BLaER1 (cell line): Measurements from ENCODE around the gene ITGB5.
A peak's percentile ranks its signal among the peaks of the same experiment; 100 is the strongest.

ENCODE experiments used
- H3K27ac ChIP-seq: shearing (Covaris generic); formaldehyde crosslinking; 2 replicates; pipeline ENCODE4 v1.8.1; 2022
- H3K27me3 ChIP-seq: shearing (Covaris generic); formaldehyde crosslinking; 2 replicates; pipeline ENCODE4 v1.8.1; 2022
- H3K36me3 ChIP-seq: shearing (Covaris generic); formaldehyde crosslinking; 2 replicates; pipeline ENCODE4 v1.8.1; 2022
- H3K4me1 ChIP-seq: shearing (Covaris generic); formaldehyde crosslinking; 2 replicates; pipeline ENCODE4 v1.8.1; 2022
- H3K4me2 ChIP-seq: shearing (Covaris generic); formaldehyde crosslinking; 2 replicates; pipeline ENCODE4 v1.8.1; 2022
- H3K4me3 ChIP-seq: shearing (Covaris generic); formaldehyde crosslinking; 2 replicates; pipeline ENCODE4 v1.8.1; 2022
- H3K9ac ChIP-seq: shearing (Covaris generic); formaldehyde crosslinking; 2 replicates; pipeline ENCODE4 v1.8.1; 2022
- H3K9me3 ChIP-seq: shearing (Covaris generic); formaldehyde crosslinking; 2 replicates; pipeline ENCODE4 v1.8.1; 2022
- H4K20me1 ChIP-seq: shearing (Covaris generic); formaldehyde crosslinking; 2 replicates; pipeline ENCODE4 v1.8.1; 2022
- Cebpa-rat ChIP-seq: shearing (Covaris generic); IDR thresholded peaks from 2 replicates; pipeline ENCODE4 v1.8.1; 2022

ITGB5 gene

DNA sequence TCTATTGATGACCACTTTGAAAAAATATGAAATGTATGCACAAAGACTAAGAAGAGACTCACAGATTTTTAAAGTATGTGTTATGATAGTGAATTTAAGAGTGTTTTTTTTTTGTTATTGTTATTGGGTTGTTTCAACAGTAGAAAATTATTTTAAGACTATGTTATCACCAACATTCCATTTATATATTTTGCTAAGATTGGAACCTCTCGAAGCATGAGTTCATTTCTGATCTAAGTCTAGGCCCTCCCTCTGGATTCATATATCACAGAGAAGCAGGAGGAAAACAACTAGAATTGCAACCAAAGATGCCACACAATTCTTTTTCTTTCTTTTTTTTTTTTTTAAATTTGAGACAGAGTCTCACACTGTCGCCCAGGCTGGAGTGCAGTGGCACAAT lies 46.8 kb downstream of the ITGB5 start:
- peaks cover 7% of the 10 kb centered on the region for H3K4me1 ChIP-seq
- H4K20me1 ChIP-seq, result no peaks in the 10 kb centered on the region
- no peak for TF ChIP-seq Cebpa-rat
- H3K36me3 ChIP-seq, result no peaks in the 10 kb centered on the region
- no peaks in the 10 kb centered on the region for H3K9me3 ChIP-seq
- peaks cover 6% of the 10 kb centered on the region; the same call in 1 of the 2 replicates for H3K27me3 ChIP-seq
- H3K4me3 ChIP-seq, result no peak overlapping the region
- H3K9ac ChIP-seq, result no peak overlapping the region
- H3K27ac ChIP-seq, result no peak overlapping the region
- no peak overlapping the region for H3K4me2 ChIP-seq

DNA sequence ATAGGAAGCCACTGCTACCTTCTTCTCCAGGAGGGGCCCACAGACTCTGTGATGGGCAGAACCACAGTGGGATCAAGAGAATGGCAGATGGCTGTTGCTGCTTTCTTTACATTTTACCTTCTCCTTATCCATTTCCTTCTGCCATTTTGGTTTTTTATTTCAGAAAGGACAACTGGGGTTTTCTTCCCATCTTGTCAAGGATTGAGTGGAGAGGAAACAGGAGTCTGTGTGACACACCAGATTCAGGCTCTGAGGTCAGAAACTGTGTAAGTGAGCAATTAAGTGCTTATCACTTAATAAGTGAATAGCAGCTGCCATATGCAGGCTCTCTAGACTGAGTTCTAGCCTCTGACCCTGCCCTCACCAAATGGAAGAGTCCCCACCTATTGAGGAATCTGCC lies 47.3 kb downstream of the ITGB5 start:
- no peak overlapping the region for H3K4me2 ChIP-seq
- H3K27me3 ChIP-seq, result peaks cover 10% of the 10 kb centered on the region; the same call in 1 of the 2 replicates

DNA sequence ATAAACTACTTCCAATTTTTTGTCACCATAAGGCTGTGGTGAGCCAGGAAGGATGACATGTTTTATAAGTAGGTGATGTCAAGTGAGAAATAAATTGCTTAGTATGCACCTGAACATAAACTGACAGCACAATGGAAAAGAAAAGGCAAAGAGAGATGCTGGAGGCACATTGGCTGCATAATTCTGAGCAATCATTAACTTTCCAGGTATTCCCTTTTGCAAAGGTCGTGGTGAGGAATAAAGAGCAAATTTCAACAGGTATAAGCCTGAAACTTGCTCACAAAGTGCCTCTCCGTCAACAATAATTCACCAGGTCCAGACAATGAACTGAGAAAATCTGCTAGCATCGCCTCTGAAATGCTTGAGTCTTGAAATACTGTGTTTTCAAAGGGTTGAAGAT lies 48.2 kb downstream of the ITGB5 start:
- no peak overlapping the region for H3K9ac ChIP-seq
- no peaks in the 10 kb centered on the region for H3K36me3 ChIP-seq
- H4K20me1 ChIP-seq, result no peaks in the 10 kb centered on the region
- no peaks in the 10 kb centered on the region for H3K9me3 ChIP-seq
- H3K27ac ChIP-seq, result no peak overlapping the region
- no peak for TF ChIP-seq Cebpa-rat
- H3K4me2 ChIP-seq, result no peak overlapping the region
- H3K4me3 ChIP-seq, result no peak overlapping the region
- H3K27me3 ChIP-seq, result peaks cover 13% of the 10 kb centered on the region; the same call in 1 of the 2 replicates
- H3K4me1 ChIP-seq, result peaks cover 15% of the 10 kb centered on the region

More for the DNA sequence above, 47.3 kb downstream of the ITGB5 start:
- no peak for TF ChIP-seq Cebpa-rat
- no peak overlapping the region for H3K4me3 ChIP-seq
- peaks cover 12% of the 10 kb centered on the region for H3K4me1 ChIP-seq
- no peaks in the 10 kb centered on the region for H3K9me3 ChIP-seq
- H3K27ac ChIP-seq, result no peak overlapping the region
- no peaks in the 10 kb centered on the region for H3K36me3 ChIP-seq
- no peak overlapping the region for H3K9ac ChIP-seq
- no peaks in the 10 kb centered on the region for H4K20me1 ChIP-seq

DNA sequence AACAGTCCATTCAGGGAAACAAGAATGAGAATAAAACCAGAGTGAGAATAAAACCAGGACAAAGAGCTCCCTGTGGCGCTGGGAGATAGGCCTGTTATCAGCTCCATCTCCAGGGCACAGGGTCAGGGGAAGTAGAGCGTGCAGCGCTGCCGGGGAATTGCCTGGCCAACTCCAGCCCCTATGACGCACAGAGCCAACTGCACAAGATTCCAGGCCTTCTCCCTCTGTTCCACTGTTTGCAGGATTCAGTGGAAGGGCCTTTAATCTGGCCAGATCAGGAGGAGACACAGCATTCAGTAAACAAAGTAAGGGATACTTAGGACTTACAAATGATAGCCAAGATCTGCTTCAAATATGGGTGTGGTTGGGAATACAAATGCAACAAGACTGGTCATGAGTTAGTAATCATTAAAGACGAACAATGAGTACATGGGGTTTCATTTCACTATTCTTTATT lies 49.4 kb downstream of the ITGB5 start:
- no peaks in the 10 kb centered on the region for H3K36me3 ChIP-seq
- no peak overlapping the region for H3K27ac ChIP-seq

DNA sequence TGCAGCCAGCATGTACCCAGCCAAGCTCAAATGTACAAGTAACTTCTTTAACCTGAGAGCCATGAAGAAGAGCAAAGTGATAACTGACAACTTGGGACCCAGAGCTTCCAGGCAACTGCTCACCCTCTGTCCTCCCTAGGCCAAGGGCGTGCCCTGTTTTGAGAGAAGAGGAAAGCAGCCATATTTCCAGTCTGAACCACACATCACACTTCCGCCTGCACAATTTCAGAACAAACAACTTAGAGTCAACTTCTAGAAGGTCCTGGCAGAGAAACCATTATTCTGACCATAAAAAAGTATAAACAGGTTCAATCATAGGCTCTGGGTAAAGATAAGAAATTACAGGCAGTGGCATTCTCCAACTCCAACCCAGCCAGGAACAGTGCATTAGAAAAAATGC lies 50.1 kb downstream of the ITGB5 start:
- Histone ChIP-seq H3K9me3 (no peaks in the 10 kb centered on the region), H3K27me3 (peaks cover 13% of the 10 kb centered on the region; the same call in 1 of the 2 replicates), H4K20me1 (no peaks in the 10 kb centered on the region), H3K9ac (no peak overlapping the region), H3K4me2 (no peak overlapping the region), H3K36me3 (no peaks in the 10 kb centered on the region), H3K4me3 (no peak overlapping the region), H3K27ac (no peak overlapping the region), H3K4me1 (peaks cover 15% of the 10 kb centered on the region)
- no peak for TF ChIP-seq Cebpa-rat

More for the DNA sequence above, 49.4 kb downstream of the ITGB5 start:
- H3K27me3 ChIP-seq, result peaks cover 13% of the 10 kb centered on the region; the same call in 1 of the 2 replicates
- no peaks in the 10 kb centered on the region for H3K9me3 ChIP-seq
- H4K20me1 ChIP-seq, result no peaks in the 10 kb centered on the region
- no peak for TF ChIP-seq Cebpa-rat
- no peak overlapping the region for H3K9ac ChIP-seq
- H3K4me1 ChIP-seq, result peaks cover 15% of the 10 kb centered on the region
- no peak overlapping the region for H3K4me2 ChIP-seq
- no peak overlapping the region for H3K4me3 ChIP-seq

DNA sequence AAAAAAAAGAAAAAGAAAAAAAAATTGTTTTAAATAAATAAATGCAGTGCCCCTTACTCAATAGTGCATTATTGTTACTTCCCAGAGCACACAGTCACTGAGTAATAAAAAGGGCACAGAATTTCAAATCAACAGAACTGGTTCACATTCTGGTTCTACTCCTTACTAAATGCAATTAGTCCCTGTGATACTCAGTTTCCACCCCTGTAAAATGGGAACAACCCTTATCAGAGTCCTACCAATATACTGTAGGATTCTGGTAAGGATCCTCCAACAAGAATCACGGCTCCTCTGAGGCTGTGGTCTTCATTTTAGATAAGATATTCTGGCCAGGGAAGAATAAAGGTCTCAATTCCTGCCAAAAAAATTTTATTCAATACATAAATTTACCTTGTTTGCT lies 50.7 kb downstream of the ITGB5 start:
- Histone ChIP-seq H3K27me3 (peaks cover 13% of the 10 kb centered on the region; the same call in 1 of the 2 replicates), H3K27ac (no peak overlapping the region), H3K4me2 (no peak overlapping the region), H3K4me3 (no peak overlapping the region), H3K36me3 (no peaks in the 10 kb centered on the region), H3K9ac (no peak overlapping the region), H3K4me1 (peaks cover 15% of the 10 kb centered on the region), H4K20me1 (no peaks in the 10 kb centered on the region), H3K9me3 (no peaks in the 10 kb centered on the region)
- no peak for TF ChIP-seq Cebpa-rat

DNA sequence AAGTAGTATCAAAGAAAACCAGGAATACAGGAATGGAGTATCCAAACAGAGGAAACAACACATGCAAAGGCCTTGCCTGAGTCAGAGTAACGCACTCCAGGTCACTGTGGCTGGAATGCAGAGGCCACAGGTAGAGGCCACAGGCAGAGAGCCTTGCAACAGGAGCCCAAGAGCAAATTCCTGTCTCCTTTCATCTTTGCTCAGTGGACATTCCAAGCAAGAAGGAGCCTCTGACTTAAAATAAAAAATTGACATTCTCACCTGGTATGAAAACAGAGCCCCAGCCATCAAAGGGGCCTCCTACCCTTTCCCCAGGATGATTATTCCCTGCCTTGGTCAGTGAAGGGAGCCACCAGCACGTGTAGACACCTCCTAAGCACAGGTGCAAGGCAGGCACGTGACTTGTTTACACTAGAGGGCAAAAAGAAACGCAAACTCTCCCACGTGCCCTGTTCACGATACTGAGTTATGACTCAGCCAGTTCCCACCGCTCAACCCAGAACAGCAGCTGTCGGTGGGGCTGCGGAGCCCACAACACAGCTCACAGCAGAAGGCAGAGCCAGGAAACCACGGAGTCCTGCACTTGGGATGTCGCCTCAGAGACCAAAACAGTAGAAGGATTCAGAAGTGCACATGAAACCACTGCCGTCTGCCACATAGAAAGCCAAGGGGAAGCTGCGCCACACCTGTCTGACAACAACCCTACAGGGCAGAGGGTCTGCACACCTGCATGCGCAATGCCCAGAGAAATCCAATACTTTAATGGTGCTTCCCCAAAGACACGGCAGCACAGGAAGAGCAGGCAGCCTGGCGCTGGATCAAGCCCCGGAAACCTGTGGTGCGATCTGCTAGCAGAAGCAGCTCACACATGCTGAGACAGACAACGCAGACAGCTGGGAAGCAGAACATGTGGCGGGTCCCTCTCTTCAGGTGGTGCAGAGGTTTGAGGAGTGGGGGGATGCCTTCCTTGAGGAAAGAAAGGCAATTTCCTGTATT lies 52.1 kb downstream of the ITGB5 start:
- Histone ChIP-seq H4K20me1 (no peaks in the 10 kb centered on the region), H3K27ac (no peak overlapping the region), H3K36me3 (no peaks in the 10 kb centered on the region), H3K4me3 (peak overlapping the region; percentile 11; the same call in 1 of the 2 replicates), H3K4me1 (peaks cover 15% of the 10 kb centered on the region), H3K27me3 (peaks cover 13% of the 10 kb centered on the region; the same call in 1 of the 2 replicates), H3K4me2 (peak overlapping the region; percentile 61), H3K9ac (no peak overlapping the region), H3K9me3 (no peaks in the 10 kb centered on the region)
- no peak for TF ChIP-seq Cebpa-rat

DNA sequence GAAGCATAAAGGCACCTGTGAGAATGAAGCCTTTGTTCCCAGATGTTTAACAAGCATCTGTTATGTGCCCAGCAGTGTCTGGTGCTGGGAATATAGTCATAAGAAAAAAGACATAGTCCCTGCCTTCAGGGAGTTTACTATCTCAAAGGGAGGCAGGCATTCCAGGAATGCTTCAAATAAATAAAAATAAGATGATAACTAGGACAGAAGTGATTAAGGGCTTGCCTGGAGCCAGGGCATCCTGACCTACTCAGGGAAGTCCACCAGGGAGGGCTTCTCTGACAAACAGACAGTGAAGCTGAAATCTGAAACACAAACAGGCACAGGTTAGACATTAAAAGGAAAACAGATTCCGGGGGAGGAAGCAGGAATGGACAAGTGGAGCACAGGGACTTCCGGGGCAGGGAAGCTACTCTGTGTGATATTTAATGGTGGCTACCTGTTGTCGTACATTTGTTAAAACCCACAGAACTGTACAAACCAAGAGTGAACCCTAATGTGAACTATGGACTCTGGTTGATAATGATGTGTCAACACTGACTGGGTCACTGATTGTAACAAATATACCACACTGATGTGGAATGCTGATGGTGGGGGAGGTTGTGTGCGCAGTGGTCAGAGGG lies 53.3 kb downstream of the ITGB5 start:
- no peak overlapping the region for H3K9ac ChIP-seq
- H3K27me3 ChIP-seq, result peaks cover 13% of the 10 kb centered on the region; the same call in 1 of the 2 replicates
- no peaks in the 10 kb centered on the region for H3K36me3 ChIP-seq
- peaks cover 23% of the 10 kb centered on the region for H3K4me1 ChIP-seq
- H4K20me1 ChIP-seq, result no peaks in the 10 kb centered on the region
- H3K9me3 ChIP-seq, result no peaks in the 10 kb centered on the region
- H3K27ac ChIP-seq, result no peak overlapping the region
- no peak overlapping the region for H3K4me2 ChIP-seq
- TF ChIP-seq Cebpa-rat, result no peak
- no peak overlapping the region for H3K4me3 ChIP-seq

DNA sequence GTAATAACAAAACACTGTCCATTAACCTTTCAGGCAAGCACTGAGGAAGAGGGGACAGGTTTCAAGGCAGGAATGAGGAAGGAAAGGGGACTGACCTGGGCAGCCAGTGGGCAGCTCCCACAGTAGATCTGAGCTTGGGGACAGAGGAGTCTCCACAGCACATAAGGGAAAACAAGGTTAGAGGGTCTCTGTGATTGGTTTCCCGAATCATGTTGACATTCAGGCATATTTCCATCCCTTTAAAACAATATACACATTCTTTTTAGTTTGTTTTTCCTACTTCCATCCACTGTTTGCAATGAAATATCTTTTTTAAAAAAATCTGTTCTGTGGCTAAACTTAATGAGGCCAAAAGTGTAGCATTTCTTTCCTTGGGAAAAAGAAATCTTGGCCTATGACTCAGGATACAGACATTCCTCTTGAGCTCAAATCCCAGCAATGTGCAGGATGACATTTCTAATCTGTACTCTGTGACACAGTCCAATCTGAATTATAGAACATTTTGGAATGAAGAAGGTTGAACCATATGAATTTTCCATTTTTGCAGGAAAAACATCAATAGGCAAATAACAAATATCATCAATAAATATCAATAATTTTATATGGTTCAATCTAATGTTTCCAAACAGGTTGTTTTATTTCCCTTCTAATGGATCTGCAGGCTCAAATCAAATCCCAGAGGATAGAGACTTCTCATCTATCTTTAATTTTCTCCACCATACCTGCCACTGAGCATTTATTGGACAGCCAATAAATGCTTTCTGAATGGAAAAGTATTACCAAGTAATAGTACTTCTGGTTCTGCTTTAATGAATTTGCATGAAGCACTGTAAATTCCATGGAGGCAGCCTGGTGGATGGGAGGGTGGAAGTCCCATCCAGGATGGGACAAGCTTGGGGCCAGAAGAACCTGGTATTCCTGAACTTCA lies 54.1 kb downstream of the ITGB5 start:
- no peak overlapping the region for H3K9ac ChIP-seq
- H3K4me2 ChIP-seq, result no peak overlapping the region
- H3K4me1 ChIP-seq, result peaks cover 23% of the 10 kb centered on the region

More for the DNA sequence above, 54.1 kb downstream of the ITGB5 start:
- Histone ChIP-seq H3K36me3 (no peaks in the 10 kb centered on the region), H3K9me3 (no peaks in the 10 kb centered on the region), H4K20me1 (no peaks in the 10 kb centered on the region), H3K27me3 (peaks cover 13% of the 10 kb centered on the region; the same call in 1 of the 2 replicates), H3K4me3 (no peak overlapping the region), H3K27ac (no peak overlapping the region)
- TF ChIP-seq Cebpa-rat, result no peak
